GM12875 (cell line): ENCODE data around the gene PRDX2.
A peak's percentile ranks its signal among the peaks of the same experiment; 100 is the strongest.

Experiments
- H3K4me3 ChIP-seq: one replicate; pipeline ENCODE4 v1.5.1; 2011; ENCODE audit warnings: low read depth, low read length, control low read depth
- CTCF ChIP-seq: IDR thresholded peaks from 2 replicates; pipeline ENCODE4 v1.5.1; 2011; ENCODE audit warnings: low read depth, mild to moderate bottlenecking, control low read depth, inconsistent platforms, low read length, moderate library complexity, borderline replicate concordance; ENCODE audit not compliant: insufficient read depth

Gene PRDX2

GRCh38 chr19:12793290-12794195, 8.1 kb downstream of the PRDX2 start:
- 0 out of 2 replicates have a peak, but pooled peaks have one; percentile 2 for TF ChIP-seq CTCF

GRCh38 chr19:12792853-12793289, 8.7 kb downstream of the PRDX2 start:
- H3K4me3 ChIP-seq, result peak overlapping the region; percentile 95
- no peak for TF ChIP-seq CTCF

More at GRCh38 chr19:12793290-12794195, 8.1 kb downstream of the PRDX2 start:
- peak overlapping the region; percentile 95 for H3K4me3 ChIP-seq

GRCh38 chr19:12792051-12792852, 9.3 kb downstream of the PRDX2 start:
- TF ChIP-seq CTCF, result no peak
- H3K4me3 ChIP-seq, result peak overlapping the region; percentile 95

GRCh38 chr19:12791345-12792050, 10.1 kb downstream of the PRDX2 start, which contains the start of gene JUNB:
Gene JUNB, plus strand, starts transcription at chr19:12791486. Its CDS starts 286 bp downstream, at chr19:12791772.
- H3K4me3 ChIP-seq, result peak within 1 kb of the TSS; percentile 95
- TF ChIP-seq CTCF, result peak; percentile 20; the same call in 1 of the 2 replicates

- TF ChIP-seq CTCF, result no peak
- peak overlapping the region; percentile 95 for H3K4me3 ChIP-seq
Measured at GRCh38 chr19:12790628-12791344, 10.8 kb downstream of the PRDX2 start.
